SH-SY5Y (cell line): ENCODE results near the gene ARR3.

ENCODE experiments used
- GATA2 ChIP-seq: IDR thresholded peaks from 2 replicates; pipeline ENCODE4 v1.6.1; 2011; ENCODE audit warnings: mild to moderate bottlenecking, low read depth, low read length
- GATA3 ChIP-seq: IDR thresholded peaks from 2 replicates; pipeline ENCODE4 v1.6.1; 2011; ENCODE audit warnings: low read depth, mild to moderate bottlenecking, low read length, moderate library complexity

The ARR3 gene

DNA sequence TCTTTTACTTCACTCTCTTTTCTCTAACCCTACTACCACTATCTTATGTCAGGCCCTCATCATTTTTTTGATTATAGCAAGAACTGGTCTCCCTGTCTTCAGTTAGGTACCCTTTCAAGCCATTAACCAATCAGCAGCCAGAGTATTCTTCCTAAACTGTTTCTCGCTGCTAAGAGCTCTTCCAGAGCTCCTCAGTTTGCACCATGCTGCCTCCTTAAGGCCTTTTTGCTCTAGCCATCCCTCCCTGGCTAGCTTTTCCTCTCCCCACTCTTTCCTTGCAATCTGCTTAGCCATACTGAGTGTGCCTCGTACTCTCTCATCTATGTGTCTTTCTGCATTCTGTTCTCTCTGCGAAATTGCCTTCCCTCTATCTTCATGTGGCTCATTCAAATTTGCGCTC is 54.6 kb downstream of the ARR3 start:
- TF ChIP-seq GATA3 (no peak), GATA2 (no peak)

DNA sequence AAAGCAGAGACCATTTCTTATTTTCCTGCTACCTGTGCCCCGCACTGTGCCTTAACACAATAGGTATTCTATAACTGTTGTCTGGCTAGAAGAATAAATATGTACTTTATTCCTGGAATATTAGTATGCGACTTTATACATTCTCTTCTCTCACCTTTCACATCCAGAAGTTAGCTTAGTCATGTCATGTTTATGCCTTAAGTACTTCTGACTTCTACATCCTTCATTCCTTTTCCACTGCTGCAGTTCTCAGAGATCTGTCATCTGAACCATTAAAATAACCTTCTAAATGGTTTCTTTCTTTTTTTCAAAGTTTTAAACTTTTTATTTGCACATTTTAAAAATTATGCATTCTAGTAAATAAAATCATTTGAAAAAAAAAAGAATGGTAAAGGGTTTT is 56.2 kb downstream of the ARR3 start:
- TF ChIP-seq GATA2 (no peak), GATA3 (no peak)

DNA sequence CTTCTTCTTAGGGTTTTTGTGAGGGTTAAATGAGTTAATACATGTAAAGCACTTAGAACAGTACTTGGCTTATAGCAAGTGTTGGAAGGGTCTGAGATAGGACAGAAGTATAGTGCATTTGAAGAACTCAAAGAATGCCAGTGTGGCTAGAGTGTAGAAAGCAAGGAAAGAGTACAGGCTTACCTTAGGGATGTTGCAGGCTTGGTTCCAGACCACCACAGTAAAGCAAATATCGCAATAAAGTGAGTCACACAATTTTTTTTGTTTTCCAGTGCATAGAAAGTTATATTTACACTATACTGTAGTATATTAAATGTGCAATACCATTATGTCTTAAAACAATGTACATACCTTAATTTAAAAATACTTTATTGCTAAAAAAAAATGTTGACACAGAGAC is 63.0 kb downstream of the ARR3 start:
- TF ChIP-seq GATA2, result no peak
